Epithelial cell of esophagus (primary cell): ENCODE data around the gene ATAD5.
"Not testable (repeated sequence)": the region's sequence is repeated elsewhere in the genome, so short reads cannot be mapped to it uniquely, and the experiment has no call there.

ENCODE experiments used
- DNase-seq: peaks from one replicate; pipeline ENCODE4 v3.0.0; 2010; ENCODE audit warnings: low read depth
- H3K4me3 ChIP-seq: 2 replicates; pipeline ENCODE4 v1.5.1; 2011; ENCODE audit warnings: mild to moderate bottlenecking, low read length, control low read depth
- TF ChIP-seq, protein P1 (sequence below): IDR thresholded peaks from 2 replicates; pipeline ENCODE4 v1.5.1; 2011; ENCODE audit warnings: low read depth, mild to moderate bottlenecking, low read length, control low read depth, inconsistent platforms; ENCODE audit not compliant: insufficient read depth; ENCODE audit errors: missing control alignments

Gene ATAD5

DNA sequence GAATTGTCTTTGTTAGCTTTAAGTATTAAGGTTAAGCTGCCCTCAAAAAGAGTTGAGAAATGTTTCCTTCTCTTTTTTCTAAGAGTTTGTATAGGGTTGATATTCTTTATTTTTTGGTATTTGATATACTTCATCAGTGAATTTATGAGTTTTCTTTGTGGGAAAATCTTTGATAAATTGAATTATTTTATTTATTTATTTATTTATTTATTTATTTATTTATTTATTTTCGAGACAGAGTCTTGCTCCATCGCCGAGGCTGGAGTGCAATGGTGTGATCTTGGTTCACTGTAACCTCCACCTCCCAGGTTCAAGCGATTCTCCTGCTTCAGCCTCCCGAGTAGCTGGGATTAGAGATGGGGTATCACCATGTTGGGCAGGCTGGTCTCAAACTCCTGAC lies 54.4 kb downstream of the ATAD5 start:
- TF ChIP-seq, protein P1, sequence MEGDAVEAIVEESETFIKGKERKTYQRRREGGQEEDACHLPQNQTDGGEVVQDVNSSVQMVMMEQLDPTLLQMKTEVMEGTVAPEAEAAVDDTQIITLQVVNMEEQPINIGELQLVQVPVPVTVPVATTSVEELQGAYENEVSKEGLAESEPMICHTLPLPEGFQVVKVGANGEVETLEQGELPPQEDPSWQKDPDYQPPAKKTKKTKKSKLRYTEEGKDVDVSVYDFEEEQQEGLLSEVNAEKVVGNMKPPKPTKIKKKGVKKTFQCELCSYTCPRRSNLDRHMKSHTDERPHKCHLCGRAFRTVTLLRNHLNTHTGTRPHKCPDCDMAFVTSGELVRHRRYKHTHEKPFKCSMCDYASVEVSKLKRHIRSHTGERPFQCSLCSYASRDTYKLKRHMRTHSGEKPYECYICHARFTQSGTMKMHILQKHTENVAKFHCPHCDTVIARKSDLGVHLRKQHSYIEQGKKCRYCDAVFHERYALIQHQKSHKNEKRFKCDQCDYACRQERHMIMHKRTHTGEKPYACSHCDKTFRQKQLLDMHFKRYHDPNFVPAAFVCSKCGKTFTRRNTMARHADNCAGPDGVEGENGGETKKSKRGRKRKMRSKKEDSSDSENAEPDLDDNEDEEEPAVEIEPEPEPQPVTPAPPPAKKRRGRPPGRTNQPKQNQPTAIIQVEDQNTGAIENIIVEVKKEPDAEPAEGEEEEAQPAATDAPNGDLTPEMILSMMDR = no peak
- no peak for DNase-seq
- no peak overlapping the region for H3K4me3 ChIP-seq

DNA sequence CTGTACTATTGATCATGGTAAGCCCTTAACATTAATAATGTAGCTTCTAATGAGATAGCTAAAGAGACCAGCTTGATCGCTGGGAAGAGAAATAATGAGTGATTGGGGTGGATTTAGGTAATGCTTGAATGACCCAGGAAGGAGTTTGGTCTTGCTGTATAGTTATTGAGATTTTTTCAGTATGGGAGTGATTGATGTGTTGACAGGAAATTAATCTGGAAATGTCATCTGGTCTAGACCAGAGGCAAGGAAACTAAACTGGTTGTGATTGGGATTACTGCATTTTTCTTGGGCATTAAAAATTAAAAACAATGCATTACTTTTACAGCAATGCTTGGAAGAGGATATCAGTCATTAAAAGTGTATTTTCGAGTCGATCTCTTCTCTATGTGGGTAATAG lies 62.5 kb downstream of the ATAD5 start:
- TF ChIP-seq, protein P1 = no peak
- DNase-seq = no peak
- H3K4me3 ChIP-seq = no peak overlapping the region

DNA sequence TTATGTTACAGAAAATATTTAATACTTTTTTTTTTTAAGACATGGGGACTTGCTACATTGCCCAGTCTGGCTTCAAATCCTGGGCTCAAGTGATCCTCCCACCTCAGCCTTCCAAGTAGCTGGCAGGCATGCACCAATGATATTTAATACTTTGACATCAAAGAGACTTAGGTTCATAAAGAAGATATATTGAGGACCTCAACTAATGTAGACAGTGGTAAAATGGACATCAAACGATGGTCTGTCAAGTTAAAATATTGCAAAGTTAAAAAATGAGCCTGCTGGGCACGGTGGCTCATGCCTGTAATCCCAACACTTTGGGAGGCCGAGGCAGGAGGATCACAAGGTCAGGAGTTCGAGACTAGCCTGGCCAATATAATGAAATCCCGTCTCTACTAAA lies 65.5 kb downstream of the ATAD5 start:
- TF ChIP-seq, protein P1 = no peak
- no peak for DNase-seq
- no peak overlapping the region for H3K4me3 ChIP-seq

DNA sequence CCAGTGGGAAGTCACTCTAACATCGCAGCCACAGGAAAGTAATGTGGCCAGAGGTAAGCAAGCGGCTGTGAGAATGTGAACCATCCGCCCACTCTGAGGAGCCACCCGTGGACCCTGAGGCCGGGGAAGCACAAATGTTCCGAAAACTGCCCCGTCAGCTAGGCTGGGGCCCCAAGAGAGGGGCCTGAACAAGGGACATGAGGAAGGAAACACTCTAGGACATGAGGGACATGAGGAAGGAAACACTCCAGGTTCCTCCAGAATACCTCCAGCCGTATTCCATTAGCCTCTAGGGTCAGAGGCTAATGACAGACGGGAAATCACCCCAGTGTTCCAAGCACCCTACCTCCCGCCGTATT lies 74.0 kb downstream of the ATAD5 start:
- TF ChIP-seq, protein P1 = peak; percentile 2
- no peak for DNase-seq
- H3K4me3 ChIP-seq = peak overlapping the region; percentile 97

DNA sequence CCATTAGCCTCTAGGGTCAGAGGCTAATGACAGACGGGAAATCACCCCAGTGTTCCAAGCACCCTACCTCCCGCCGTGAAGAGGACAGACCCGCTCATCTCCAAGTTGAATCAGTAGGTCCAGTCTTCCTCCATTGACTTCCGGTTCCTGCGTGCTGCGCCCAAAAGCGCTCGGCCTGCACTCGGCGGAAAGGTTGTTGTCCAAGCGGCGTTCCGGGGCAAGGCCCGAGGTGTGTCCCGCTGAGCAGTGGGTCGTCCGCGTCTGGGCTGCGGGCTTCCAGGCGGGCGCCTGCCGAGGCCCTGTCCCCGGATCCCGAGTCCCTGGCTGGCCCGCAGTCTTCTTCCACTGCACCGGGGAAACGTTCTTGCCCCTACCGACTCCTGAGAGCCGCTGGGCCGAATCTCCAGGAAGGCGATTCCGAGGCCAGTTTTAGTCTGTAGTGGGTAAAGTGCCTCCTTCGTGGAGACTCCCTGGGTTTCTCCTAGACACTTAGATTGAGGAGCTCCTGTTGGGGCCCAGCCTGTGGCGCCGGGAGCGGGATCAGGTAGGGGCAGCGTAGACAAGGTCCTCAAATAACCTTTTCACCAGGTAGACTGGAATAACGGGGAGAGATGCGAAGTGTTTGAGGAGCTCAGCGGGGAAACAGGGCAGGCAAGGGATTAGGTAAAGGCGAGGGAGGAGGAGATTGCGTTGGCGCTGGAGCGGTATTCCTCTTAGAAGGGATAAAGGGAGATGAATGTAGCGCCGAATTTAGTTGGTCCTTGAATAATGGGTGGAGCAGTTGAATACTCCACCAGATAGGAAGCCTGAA lies 74.5 kb downstream of the ATAD5 start, which contains the start of gene TEFM:
Gene TEFM (minus strand): TSS at position 138 of the 811 bp plus-strand sequence. CDS start 40 bp downstream, at position 98.
- peak; percentile 93 for DNase-seq
- TF ChIP-seq, protein P1 = peak; percentile 2

DNA sequence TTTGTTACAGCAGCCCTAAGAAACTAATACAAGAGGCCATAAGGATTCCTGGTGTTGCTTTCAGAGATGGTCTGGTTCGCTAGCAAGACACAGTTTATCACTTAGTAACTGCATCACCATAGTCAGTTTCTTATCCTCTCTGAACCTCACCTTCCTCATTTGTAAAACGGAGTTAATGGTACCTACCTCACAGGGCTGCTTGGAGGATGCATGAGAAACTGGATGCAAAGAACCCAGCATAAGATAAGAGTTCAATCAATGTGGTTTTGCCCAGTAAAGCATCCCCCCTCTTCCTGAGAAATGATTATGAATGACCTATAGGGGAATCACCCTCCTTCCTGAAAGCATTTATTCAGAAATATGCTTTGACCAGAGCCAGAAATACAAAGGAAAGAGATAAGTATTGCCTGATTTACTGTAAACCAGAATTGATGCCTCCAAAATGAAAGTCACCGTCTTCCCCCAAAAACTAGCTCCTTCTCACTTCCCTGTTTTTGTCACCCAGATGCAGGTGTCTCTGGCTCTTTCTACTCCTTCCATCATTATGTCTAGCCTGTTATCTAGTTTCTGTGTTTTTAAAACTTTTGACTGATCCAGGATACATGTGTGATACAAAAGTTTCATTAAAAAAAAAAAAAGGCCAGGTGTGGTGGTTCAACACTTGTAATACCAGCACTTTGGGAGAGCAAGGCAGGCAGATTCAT lies 77.1 kb downstream of the ATAD5 start:
- H3K4me3 ChIP-seq = no peak overlapping the region
- DNase-seq = no peak
- TF ChIP-seq, protein P1 = no peak

More for the DNA sequence above, 74.5 kb downstream of the ATAD5 start, which contains the start of gene TEFM:
- peak within 1 kb of the TSS; percentile 97 for H3K4me3 ChIP-seq

DNA sequence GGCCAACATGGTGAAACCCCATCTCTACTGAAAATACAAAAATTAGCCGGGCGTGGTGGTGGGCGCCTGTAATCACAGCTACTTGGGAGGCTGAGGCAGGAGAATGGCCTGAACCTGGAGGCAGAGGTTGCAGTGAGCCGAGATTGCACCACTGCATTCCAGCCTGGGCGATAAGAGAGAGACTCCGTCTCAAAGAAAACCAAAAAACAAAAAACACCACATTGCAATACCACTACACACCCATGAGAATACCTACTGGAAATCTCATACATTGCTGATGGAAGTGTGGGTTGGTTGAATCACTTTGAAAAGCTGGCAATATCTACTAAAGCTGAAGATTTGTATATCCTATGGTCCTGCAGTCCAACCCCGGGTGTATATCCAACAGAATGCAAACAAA lies 78.4 kb downstream of the ATAD5 start:
- not testable (repeated sequence) for H3K4me3 ChIP-seq, DNase-seq
